IMR-90 (cell line): ENCODE data around the gene INTU.

Experiments used
- CTCF ChIP-seq: conservative IDR thresholded peaks from 2 replicates; pipeline ENCODE4 v1.5.1; 2012; ENCODE audit warnings: mild to moderate bottlenecking, low read depth, low read length, improper control_type of control experiment
- FOS ChIP-seq: fragments of 150-350 bp; IDR thresholded peaks from 2 replicates; pipeline ENCODE4 v1.6.1; 2016; ENCODE audit warnings: low read depth, low read length
- MAZ ChIP-seq: IDR thresholded peaks from 2 replicates; pipeline ENCODE4 v1.6.1; 2012; ENCODE audit warnings: low read depth, mild to moderate bottlenecking, low read length, improper control_type of control experiment, moderate library complexity, borderline replicate concordance
- MXI1 ChIP-seq: IDR thresholded peaks from 2 replicates; pipeline ENCODE4 v1.6.1; 2012; ENCODE audit warnings: low read depth, mild to moderate bottlenecking, low read length, moderate library complexity, borderline replicate concordance
- NFE2L2 ChIP-seq: fragments of 150-350 bp; IDR thresholded peaks from 2 replicates; pipeline ENCODE4 v1.6.1; 2016; ENCODE audit warnings: low read depth, mild to moderate bottlenecking, low read length
- POLR2A ChIP-seq: IDR thresholded peaks from 2 replicates; pipeline ENCODE4 v1.6.1; 2012; ENCODE audit warnings: mild to moderate bottlenecking, low read depth, low read length

- TF ChIP-seq CTCF, result no peak
- TF ChIP-seq NFE2L2, result no peak
- TF ChIP-seq MXI1, result no peak
- no peak for TF ChIP-seq FOS
- TF ChIP-seq POLR2A, result no peak
- no peak for TF ChIP-seq MAZ
These were observed 25.9 kb upstream of the INTU start for GRCh38 chr4:127606823-127607222.
